Putamen (tissue), 1 donor: ENCODE results near the gene BSX.

Experiments used
- DNase-seq: peaks from one replicate; pipeline ENCODE4 v3.0.0-alpha.2; 2016; ENCODE audit warnings: low spot score

Gene BSX

DNA sequence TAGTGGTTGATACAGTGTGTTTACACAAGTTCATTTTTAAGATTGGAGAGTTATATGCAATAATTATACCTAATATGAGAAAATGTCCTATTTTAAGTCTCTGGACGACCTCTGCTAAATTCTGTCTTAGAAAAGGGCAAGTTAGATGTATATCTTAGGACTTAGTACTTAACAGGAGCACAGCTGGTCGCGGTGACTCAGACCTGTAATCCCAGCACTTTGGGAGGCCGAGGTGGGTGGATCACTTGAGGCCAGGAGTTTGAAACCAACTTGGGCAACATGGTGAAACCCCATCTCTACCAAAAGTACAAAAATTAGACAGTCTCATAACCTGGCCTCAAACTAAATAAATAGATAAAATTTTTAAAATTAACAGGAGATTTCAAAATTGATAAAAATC is 27.2 kb downstream of the BSX start:
- DNase-seq: no peak

GRCh38 chr11:122951211-122951610 is 30.4 kb downstream of the BSX start:
- no peak for DNase-seq

- DNase-seq: no peak
These were observed 43.1 kb downstream of the BSX start for GRCh38 chr11:122938557-122938956.

GRCh38 chr11:122937983-122938382 is 43.7 kb downstream of the BSX start:
- DNase-seq: no peak

GRCh38 chr11:122933416-122933815 is 48.2 kb downstream of the BSX start:
- DNase-seq: no peak

DNA sequence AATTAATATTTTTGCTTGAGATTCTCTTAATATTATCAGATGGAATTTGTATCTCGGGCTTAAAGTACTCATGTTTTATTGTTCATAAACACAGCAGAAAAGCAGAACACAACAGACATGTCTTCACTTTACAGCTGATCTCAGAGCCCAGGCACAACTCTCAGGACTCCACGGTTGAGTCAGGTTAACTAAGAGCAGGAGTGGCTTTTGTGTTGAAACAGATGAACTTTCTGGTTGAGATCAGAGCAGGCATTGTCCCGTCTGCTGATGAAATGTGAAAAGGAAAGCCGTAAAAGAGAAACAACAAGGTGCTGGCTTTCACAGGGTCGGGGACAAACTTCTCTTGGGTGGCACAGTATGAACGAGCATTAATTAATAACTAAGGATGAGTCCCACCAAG is 50.1 kb downstream of the BSX start:
- no peak for DNase-seq
